GM21447 (cell line): ENCODE data around the gene ZNF322.
A peak's percentile ranks its signal among the peaks of the same experiment; 100 is the strongest.

Experiments used
- ATAC-seq: cut with Tn5 transposase; IDR thresholded peaks from one replicate; pipeline ENCODE4 v1.9.1; 2021; ENCODE audit not compliant: unreplicated experiment

Gene ZNF322

DNA sequence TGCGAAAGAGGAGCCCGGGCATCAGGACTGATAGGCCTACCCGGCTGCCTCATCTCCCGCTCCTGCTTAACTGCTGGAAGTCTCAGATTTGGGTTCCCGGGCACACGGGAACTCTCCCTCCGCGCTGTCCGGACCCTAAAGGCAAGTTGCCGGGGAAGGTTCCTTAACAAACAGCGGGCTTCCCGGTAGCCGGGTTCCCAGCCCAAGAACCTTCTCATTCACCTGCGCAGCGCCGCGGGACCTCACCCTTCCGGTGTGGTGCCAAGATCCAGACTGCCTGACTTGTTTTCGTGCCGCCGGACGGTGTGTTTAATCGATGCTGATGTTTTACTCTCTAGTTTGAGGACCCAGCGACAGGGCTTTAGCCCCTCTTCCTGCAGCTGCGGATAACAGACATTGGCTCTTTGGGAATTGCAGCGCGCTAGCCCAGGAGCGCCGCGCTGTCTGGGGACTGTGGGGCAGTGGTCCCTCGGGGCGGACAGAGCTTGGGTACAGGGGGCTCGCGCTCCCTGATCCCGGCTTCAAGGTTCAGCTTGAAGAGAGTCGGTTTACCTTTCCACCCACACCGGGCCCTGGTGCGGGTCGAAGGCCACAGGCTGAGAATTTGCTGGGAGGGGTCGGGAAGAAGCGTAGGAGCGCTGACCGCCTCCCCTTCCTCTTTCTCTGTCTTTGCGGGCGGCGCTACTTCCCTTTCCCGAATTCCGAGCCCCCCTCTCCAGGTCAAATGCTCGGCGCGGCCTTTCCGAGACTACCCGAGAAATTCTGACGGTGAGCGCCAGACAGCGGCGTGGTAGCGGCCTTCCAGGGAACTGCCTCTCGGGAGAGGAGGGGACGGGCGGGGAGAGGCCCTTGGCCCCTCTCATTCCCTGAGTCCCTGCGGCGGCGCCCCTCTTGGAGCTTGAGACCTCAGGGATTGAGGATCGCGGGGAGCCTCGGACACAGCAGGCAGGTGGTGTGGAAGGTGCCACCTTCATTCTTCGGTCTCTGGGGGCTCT is 45.6 kb downstream of the ZNF322 start:
- ATAC-seq, result no peak

- no peak for ATAC-seq
Measured at GRCh38 chr6:26613201-26613600, 46.3 kb downstream of the ZNF322 start.

GRCh38 chr6:26611599-26611998 is 47.9 kb downstream of the ZNF322 start:
- no peak for ATAC-seq

DNA sequence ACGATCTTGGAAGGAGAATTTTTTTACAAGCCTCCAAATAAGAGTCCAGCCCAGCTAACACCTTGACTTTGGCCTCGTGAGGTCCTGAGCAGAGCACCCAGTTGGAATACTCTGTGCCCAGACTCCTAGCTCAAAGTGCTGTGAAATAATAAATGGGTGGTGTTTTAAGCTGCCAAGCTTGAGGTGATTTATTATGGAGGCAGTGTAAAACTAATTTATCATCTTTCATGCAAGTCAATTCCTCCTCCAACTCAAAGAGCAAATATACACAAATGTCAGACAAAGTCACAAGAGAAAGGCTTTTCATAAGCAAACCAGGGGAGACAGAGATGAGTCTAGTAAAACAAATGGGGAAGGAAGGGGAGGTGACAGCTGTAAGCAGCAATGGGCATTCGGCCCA is 50.1 kb downstream of the ZNF322 start:
- ATAC-seq, result no peak

DNA sequence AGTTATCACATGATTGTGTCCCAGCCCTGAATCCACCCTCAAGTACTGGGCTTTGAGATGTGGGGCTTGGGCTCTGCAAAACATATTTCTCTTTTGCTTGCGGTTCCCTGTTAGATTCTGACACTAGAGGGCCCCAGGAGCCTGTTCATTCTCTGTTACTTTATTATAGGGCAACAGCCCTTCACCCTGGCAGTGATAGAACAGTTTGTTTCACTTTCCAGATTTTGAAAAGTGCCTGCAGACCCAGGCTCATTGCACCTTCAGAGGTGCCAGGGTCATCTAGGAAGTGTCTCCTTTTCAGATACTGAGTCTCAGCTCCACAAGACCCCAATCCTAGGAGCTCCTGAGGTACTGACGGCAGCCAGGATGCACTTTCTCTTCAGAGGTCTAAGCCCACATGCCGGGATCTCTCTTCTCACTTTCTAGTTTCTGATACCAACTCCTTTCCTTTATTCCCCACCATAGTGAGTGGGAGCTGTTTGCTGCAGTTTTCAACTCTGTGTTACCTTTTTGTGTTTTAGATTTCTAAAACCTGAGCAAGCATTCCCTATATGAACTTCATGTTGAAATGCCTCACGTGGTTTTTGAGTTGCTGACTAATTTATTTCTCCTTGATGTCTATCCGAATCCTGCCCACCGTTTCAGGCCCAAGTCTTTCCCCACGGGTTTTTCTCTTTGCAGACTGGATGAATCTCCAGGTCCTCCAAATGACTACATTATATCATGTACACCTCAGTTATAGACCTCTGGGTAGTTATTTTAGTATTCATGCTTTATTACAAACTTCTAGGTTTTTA is 51.9 kb downstream of the ZNF322 start:
- ATAC-seq, result peak; percentile 63

- no peak for ATAC-seq
Measured at GRCh38 chr6:26604797-26605196, 54.7 kb downstream of the ZNF322 start.

- ATAC-seq, result no peak
Measured at GRCh38 chr6:26604026-26604425, 55.5 kb downstream of the ZNF322 start.

DNA sequence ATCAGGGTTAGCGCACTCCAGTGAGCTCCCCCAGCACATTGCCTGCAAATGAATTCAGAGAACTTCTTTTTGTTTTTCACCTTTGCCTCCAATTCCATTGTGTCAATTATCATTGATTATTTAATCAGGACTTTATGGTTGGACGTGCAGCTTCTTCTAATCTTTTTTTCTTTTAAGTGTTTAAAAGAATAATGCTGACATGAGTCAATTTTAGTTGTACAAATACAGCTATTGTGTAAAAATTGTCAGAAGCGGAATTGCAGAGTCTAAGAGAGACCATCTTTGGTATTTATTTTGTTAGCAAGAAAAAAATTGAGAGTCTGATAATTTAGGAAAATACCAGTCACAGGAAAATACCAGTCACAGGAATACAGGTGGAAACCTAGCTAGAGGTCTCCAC is 57.3 kb downstream of the ZNF322 start:
- no peak for ATAC-seq

- ATAC-seq, result no peak
Measured at GRCh38 chr6:26600759-26601158, 58.8 kb downstream of the ZNF322 start.

DNA sequence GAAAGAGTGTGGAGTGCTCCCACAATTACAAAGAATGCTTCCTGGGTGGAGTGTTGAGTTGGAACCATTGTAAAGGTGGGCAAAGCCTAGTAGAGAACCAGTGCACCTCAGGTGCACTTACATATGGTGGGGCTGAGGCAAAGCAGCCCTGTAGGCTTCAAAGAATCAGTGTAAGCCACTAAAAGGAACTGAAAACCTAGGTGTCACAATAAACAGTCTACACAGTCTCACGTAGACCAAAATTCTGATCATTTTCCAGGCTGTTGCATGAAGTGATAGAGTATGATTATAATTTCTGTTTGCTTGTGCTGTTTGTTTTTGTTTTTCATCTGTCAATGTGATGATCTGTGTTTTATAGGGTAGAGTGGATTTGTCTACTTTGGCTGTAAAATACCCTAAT is 60.0 kb downstream of the ZNF322 start:
- no peak for ATAC-seq

DNA sequence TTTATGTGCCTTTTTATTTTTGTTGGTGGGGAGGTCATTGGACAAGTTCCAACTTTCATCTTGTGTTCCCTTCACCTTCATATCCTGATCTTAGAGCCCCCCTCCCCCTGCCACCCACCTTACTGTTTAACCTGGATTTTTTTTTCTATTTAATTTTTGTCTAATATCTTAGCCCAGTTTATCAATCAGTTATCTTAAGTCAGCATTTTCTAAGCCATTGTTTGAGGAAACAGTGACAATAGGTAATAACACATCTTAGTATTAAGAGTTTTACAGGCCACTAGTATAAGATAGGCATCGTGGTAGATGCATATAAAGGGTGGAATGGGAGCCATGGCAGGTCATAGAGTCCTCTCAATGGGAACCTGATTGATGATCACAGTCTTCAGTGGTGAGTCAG is 60.4 kb downstream of the ZNF322 start:
- ATAC-seq, result no peak

DNA sequence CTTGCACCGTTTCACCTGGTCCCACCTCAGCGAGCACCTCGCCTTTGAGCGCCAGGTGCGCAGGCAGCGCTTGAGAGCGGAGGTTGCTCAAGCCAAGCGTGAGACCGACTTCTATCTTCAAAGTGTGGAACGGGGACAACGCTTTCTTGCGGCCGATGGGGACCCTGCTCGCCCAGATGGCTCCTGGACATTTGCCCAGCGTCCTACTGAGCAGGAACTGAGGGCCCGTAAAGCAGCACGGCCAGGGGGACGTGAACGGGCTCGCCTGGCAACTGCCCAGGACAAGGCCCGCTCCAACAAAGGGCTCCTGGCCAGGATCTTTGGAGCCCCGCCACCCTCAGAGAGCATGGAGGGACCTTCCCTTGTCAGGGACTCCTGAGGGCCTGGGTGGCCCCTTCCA is 61.3 kb downstream of the ZNF322 start:
- no peak for ATAC-seq

DNA sequence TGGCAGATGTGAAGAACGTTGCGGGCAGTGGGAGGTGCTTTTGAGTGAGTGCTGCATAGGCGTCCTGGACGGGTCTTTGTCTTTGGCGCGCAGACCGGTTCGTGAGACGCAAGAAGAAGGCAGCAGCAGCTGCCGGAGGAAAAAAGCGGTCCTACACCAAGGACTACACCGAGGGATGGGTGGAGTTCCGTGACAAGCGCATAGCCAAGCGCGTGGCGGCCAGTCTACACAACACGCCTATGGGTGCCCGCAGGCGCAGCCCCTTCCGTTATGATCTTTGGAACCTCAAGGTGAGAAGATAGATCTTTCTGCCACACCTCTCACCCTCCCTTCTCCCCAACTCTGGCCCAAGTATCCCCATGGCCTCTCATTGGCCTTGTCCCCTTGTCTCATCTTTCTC is 61.7 kb downstream of the ZNF322 start:
- no peak for ATAC-seq

DNA sequence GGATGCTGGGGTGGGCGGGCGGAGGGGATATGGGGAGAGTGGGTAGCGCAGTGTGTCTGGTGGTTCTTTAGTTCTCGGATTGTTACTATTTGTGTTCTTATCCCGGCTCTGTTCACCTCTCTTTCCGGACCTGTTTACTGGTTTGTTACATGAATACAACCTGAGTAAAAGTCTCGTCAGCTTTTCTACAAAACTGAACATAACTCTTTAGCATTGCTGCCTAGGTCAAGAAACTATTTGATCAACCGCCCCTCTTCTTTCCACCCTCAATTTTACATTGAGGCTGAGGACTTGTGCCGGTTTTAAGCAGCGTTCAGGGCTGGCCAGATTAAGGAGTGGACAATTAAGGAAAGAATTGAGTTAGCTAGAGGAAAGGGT is 62.2 kb downstream of the ZNF322 start:
- no peak for ATAC-seq

DNA sequence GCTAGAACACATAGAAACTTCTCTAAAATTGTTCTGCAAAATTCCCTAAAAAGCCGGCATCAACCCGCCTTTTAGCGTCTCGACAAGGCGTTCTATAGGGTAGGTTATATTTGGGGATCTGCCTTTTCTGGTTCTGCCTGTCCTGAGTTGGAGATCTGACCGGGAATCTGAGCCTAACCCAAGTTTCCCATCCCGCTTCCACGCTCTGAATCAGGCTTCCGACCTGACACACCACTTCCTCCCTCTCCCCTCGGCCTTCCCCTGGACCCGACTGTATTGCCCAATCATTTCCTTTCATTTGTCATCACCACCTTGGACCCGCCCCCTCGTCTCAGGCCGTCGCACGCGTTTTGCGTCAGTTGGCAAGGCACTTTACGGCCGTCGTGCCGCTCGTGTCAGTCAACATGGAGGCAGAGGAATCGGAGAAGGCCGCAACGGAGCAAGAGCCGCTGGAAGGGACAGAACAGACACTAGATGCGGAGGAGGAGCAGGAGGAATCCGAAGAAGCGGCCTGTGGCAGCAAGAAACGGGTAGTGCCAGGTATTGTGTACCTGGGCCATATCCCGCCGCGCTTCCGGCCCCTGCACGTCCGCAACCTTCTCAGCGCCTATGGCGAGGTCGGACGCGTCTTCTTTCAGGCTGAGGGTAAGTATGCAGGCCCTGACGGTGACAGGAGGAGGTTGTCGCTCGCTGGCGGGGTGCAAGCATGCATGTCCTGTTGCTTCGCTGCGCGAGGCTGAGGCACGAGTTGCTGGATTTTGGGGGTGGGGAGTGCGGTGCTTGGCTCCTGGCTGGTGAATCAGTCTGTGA is 62.8 kb downstream of the ZNF322 start, which contains the start of gene ABT1:
Gene ABT1, plus strand, starts transcription at position 375 of the 810 bp plus-strand sequence. Its CDS starts 30 bp downstream, at position 405.
- peak; percentile 83 for ATAC-seq

- ATAC-seq, result peak; percentile 49
Measured at GRCh38 chr6:26595669-26596269, 63.8 kb downstream of the ZNF322 start.

- no peak for ATAC-seq
Measured at GRCh38 chr6:26594730-26595632, 64.6 kb downstream of the ZNF322 start.

GRCh38 chr6:26594131-26594498 is 65.4 kb downstream of the ZNF322 start:
- no peak for ATAC-seq

DNA sequence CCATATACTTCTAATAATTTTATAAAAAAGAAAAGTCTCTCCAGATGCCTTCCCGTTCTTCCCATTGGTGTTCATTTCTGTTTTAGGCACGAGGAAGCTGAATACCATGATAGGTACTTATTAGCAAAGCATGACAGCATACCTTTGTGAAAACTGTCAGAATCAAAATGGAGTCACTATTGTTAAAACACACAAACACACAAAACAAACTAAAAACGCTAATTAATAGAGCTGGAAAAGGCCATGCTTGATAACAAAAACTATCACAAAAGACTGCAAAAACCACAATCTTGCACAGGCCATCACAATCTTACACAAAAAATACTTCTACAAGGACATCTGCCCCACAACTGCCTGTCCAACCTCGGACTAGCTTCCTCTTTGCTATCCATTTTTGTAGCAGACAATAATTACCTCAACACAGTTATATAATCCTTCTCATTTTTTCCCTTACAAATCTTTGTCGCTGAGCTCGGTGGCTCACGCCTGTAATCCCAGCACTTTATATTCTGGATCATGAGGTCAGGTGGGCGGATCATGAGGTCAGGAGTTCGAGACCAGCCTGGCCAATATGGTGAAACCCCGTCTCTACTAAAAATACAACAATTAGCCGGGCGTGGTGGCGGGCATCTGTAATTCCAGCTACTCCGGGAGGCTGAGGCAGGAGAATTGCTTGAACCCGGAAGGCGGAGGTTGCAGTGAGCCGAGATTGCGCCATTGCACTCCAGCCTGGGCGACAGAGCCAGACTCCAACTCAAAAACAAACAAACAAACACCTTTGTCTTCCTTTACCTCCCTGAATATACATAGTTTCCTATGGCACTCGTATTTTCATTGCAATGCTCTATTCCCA is 66.0 kb downstream of the ZNF322 start:
- no peak for ATAC-seq
